DND-41 (cell line): ENCODE measurements around the gene TTLL7.

ENCODE experiments used
- EZH2 ChIP-seq: IDR thresholded peaks from 3 replicates; pipeline ENCODE4 v1.6.1; 2012; ENCODE audit warnings: borderline replicate concordance, low read depth, mild to moderate bottlenecking, moderate library complexity, low read length, inconsistent platforms; ENCODE audit not compliant: severe bottlenecking
- TF ChIP-seq, protein P1 (sequence below): IDR thresholded peaks from 2 replicates; pipeline ENCODE4 v1.5.1; 2012; ENCODE audit warnings: borderline replicate concordance, low read length, moderate library complexity, mild to moderate bottlenecking; ENCODE audit not compliant: poor library complexity, severe bottlenecking; ENCODE audit errors: extremely low read depth

DNA sequence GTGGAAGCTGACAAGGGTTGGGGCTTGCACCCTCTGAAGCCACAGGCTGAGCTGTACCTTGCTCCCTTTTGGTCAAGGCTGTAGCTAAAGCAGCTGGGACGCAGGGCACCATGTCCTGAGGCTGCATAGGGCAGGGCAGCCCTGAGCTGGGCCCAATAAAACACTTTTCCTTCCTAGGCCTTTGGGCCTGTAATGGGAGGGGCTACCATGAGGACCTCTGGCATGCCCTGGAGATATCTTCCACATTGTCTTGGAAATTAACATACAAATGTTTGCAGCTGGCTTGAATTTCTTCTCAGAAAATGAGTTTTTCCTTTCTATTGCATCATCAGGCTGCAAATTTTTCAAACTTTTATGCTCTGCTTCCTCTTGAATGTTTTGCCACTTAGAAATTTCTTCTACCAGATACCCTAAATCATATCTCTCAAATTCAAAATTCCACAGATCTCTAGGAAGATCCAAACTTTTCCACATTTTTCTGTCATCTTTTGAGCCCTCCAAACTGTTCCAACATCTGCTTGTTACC, 32.9 kb upstream of the TTLL7 start:
- no peak for TF ChIP-seq EZH2
- TF ChIP-seq, protein P1, sequence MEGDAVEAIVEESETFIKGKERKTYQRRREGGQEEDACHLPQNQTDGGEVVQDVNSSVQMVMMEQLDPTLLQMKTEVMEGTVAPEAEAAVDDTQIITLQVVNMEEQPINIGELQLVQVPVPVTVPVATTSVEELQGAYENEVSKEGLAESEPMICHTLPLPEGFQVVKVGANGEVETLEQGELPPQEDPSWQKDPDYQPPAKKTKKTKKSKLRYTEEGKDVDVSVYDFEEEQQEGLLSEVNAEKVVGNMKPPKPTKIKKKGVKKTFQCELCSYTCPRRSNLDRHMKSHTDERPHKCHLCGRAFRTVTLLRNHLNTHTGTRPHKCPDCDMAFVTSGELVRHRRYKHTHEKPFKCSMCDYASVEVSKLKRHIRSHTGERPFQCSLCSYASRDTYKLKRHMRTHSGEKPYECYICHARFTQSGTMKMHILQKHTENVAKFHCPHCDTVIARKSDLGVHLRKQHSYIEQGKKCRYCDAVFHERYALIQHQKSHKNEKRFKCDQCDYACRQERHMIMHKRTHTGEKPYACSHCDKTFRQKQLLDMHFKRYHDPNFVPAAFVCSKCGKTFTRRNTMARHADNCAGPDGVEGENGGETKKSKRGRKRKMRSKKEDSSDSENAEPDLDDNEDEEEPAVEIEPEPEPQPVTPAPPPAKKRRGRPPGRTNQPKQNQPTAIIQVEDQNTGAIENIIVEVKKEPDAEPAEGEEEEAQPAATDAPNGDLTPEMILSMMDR = no peak
